ENCODE measurements around the gene SORBS1. TPM values are rescaled to one million over a fixed set of nuclear protein-coding genes. Genes with fewer than 3 reads are reported as not detected.
A peak's percentile ranks its signal among the peaks of the same experiment; 100 is the strongest.

Gene SORBS1
- total and polyA plus RNA-seq, 2 of the 13 experiments (the other 11 are each of a cell fraction or from before 2014, with no cell fraction given) = 16.8 to 39.8 TPM

GRCh38 chr10:95273393-95274312, 287.5 kb downstream of the SORBS1 start (continued):
- TF ChIP-seq GMEB1 (CRISPR knock-in tag; IDR thresholded peaks at IDR 0.05; ENCODE audit: borderline replicate concordance) (peak; percentile 38; the same call in 1 of the 2 replicates), NCOA2 (CRISPR knock-in tag; IDR thresholded peaks at IDR 0.05) (peak; percentile 86), ZNF792 (CRISPR knock-in tag; IDR thresholded peaks at IDR 0.05) (peak; percentile 71; the same call in 1 of the 2 replicates), ZNF557 (CRISPR knock-in tag; IDR thresholded peaks at IDR 0.05) (0 out of 2 replicates have a peak, but pooled peaks have one; percentile 50), KMT2A (CRISPR knock-in tag; IDR thresholded peaks at IDR 0.05) (peak; percentile 91), USF2 (IDR thresholded peaks at IDR 0.05; ENCODE audit: low read depth, low read length) (no peak), USF2 (CRISPR knock-in tag; IDR thresholded peaks at IDR 0.05; ENCODE audit: borderline replicate concordance) (no peak), ETV5 (CRISPR knock-in tag; IDR thresholded peaks at IDR 0.05; ENCODE audit: borderline replicate concordance) (peak; percentile 76; the same call in 1 of the 2 replicates), RARA (CRISPR knock-in tag; IDR thresholded peaks at IDR 0.05) (peak; percentile 85), ZNF660 (CRISPR knock-in tag; IDR thresholded peaks at IDR 0.05; ENCODE audit: borderline replicate concordance, low read depth) (no peak), TCF7L2 (IDR thresholded peaks at IDR 0.05; ENCODE audit: low read depth, low read length) (no peak), PRDM15 (CRISPR knock-in tag; IDR thresholded peaks at IDR 0.05) (0 out of 2 replicates have a peak, but pooled peaks have one; percentile 23), TIGD3 (CRISPR knock-in tag; IDR thresholded peaks at IDR 0.05; ENCODE audit: borderline replicate concordance) (no peak)
